ENCODE results near the gene SLC35F3. TPM values are rescaled to one million over a fixed set of nuclear protein-coding genes. Genes with fewer than 3 reads are reported as not detected.

Gene SLC35F3
- 0.21 and 0.23 TPM in 2 replicates for total RNA-seq (2011; cell fraction: chromatin; rRNA removed; ENCODE audit: low replicate concordance)
- 0.26 and 0.33 TPM in 2 replicates for total RNA-seq (2011; cell fraction: nucleolus; rRNA removed)
- total RNA-seq (2011; cell fraction: nucleoplasm; rRNA removed): 0.29 TPM in 1 of 2 replicates, not detected in the other
- not detected in 2 replicates for total RNA-seq (2014; rRNA removed)
- total RNA-seq (2014; rRNA removed; fragmentation: Illumina TruSeq; extraction: Trizol): not detected in 2 replicates
- not detected in 2 replicates for total RNA-seq (2015; rRNA removed; fragmentation: Illumina TruSeq; extraction: Trizol)
- total RNA-seq (2021): 0.07 and 0.11 TPM in 2 replicates
- polyA plus RNA-seq (2011; rRNA removed): 0.04 TPM in 1 of 2 replicates, not detected in the other
- polyA plus RNA-seq (2011; cell fraction: cytosol; rRNA removed): 0.06 TPM in 1 of 2 replicates, not detected in the other
- polyA plus RNA-seq (2011; cell fraction: nucleus; rRNA removed): 0.04 and 0.06 TPM in 2 replicates
- 0.03 and 0.36 TPM in 2 replicates for polyA plus RNA-seq (2012)
- polyA plus RNA-seq (2014; fragmentation: Illumina TruSeq; extraction: Trizol): 0.04 TPM in 1 of 2 replicates, not detected in the other
- polyA plus RNA-seq (2014; fragmentation: Nextera tagmentation; extraction: Ambion mirVana): not detected
- 0.26 TPM in 1 of 2 replicates, not detected in the other for polyA plus RNA-seq (2014; rRNA removed)
- 0.14 TPM in 1 of 2 replicates, not detected in the other for polyA minus RNA-seq (2011; rRNA and poly(A)+ RNA removed)
- polyA minus RNA-seq (2011; cell fraction: cytosol; rRNA and poly(A)+ RNA removed): not detected in 2 replicates
- not detected in 2 replicates for polyA minus RNA-seq (2011; cell fraction: nucleus; rRNA and poly(A)+ RNA removed)
- percentile 20 among the genes with signal in this experiment for Bru-seq, nascent RNA
- BruChase-seq, experiment 1, labeled RNA remaining after a 2-hour chase: percentile 20 among the genes with signal in this experiment
- BruChase-seq, experiment 2, labeled RNA remaining after a 6-hour chase: percentile 24 among the genes with signal in this experiment
- long read RNA-seq, experiment 1: 0 reads
- long read RNA-seq, experiment 2: 0 reads
- long read RNA-seq, experiment 3: 0 reads

GRCh38 chr1:233904633-233905415, at the start of gene SLC35F3:
SLC35F3 (plus strand) TSS chr1:233904676.
- H4K20me1 ChIP-seq (replicated peaks; ENCODE audit: control insufficient read depth, insufficient read depth, low read length): no peaks in the 10 kb centered on the region
- H3K4me1 ChIP-seq (replicated peaks in 1 of 2; ENCODE audit: control insufficient read depth in 2 of 2, insufficient read depth in 2 of 2, low read length in 2 of 2): peaks cover 0 to 16% of the 10 kb centered on the region in 2 experiments; a peak in 2 of 5 replicates
- no peaks in the 10 kb centered on the region for H3K79me2 ChIP-seq (ENCODE audit: control insufficient read depth, insufficient read depth, low read length)
- H3K27ac ChIP-seq (ENCODE audit: extremely low read depth, low read depth, low read length): no peak within 1 kb of the TSS
- no peaks in the 10 kb centered on the region for H3K9me3 ChIP-seq (replicated peaks; ENCODE audit: control insufficient read depth, insufficient read depth, low read depth, low read length)
- CTCF ChIA-PET (ENCODE audit: low intra/inter-chr PET ratio): no interaction called here
- H2AFZ ChIP-seq (ENCODE audit: low read depth, low read length): peak within 1 kb of the TSS; percentile 29; the same call in 1 of the 2 replicates
- peak within 1 kb of the TSS; percentile 23 for H3K4me3 ChIP-seq
- WGBS (ENCODE audit: insufficient coverage, low coverage, missing lambda C conversion rate): 8% methylated on average over 58 of the region's 101 CpGs
- POLR2A ChIA-PET: interaction anchor here (0.6 to 1.5 kb wide), 5 partner anchors 8 to 475 kb away, joined by 3 to 5 read pairs (median 4); no protein-coding TSS in a partner anchor
- no peaks in the 10 kb centered on the region for H3K36me3 ChIP-seq (ENCODE audit: control insufficient read depth, insufficient read depth, low read length)
- peaks cover 16 to 25% of the 10 kb centered on the region in 2 experiments for H3K27me3 ChIP-seq (ENCODE audit: control insufficient read depth in 2 of 2, insufficient read depth in 2 of 2, low read length in 2 of 2)
- H3K9me1 ChIP-seq (ENCODE audit: control insufficient read depth, insufficient read depth, low read length): no peaks in the 10 kb centered on the region
- H3K4me2 ChIP-seq (ENCODE audit: insufficient read depth, low read length): peak within 1 kb of the TSS; percentile 6
- in situ Hi-C loops (cut with MboI): no loop called here
- no peak for FAIRE-seq
- peak; percentile 100 for ATAC-seq
- intact Hi-C loops (cut with micrococcal nuclease): loop anchor here (1.0 to 10.0 kb wide), 3 partner anchors 162 to 465 kb away; no protein-coding TSS in a partner anchor
- peak within 1 kb of the TSS in 1 of 2 experiments; percentile 50; a peak in 2 of 4 replicates for H3K9ac ChIP-seq (ENCODE audit: insufficient read depth in 1 of 2, low read depth in 2 of 2, low read length in 2 of 2)
- BruUV-seq (replicated peaks): no TSS peak
- DNase-seq (ENCODE audit: extremely low read depth in 1 of 4, low spot score in 3 of 4): peak; percentile 58 to 81 (median 72)
- peak; percentile 75; the same call in 1 of the 2 replicates for TF ChIP-seq RB1 (IDR thresholded peaks at IDR 0.05; ENCODE audit: low read depth)
- peak in 1 of 2 experiments; percentile 44; a peak in 1 of 4 replicates for TF ChIP-seq NONO (IDR thresholded peaks at IDR 0.05; ENCODE audit: low read depth in 2 of 2, low read length in 1 of 2)
- 0 out of 2 replicates have a peak, but pooled peaks have one; percentile 61 for TF ChIP-seq GATAD2B (IDR thresholded peaks at IDR 0.05; ENCODE audit: borderline replicate concordance)
- TF ChIP-seq SRSF3 (IDR thresholded peaks at IDR 0.05; ENCODE audit: insufficient read depth, low read length): no peak
- no peak for TF ChIP-seq NCOA1 (IDR thresholded peaks at IDR 0.05; ENCODE audit: low read depth)
- peak; percentile 31 to 72 (median 52); a peak in 3 of 6 replicates for TF ChIP-seq CTCF (IDR thresholded peaks at IDR 0.05 in 2 of 3, conservative IDR thresholded peaks at IDR 0.05 in 1 of 3; ENCODE audit: insufficient read depth in 2 of 3, low read depth in 1 of 3, low read length in 3 of 3)
- no peak for TF ChIP-seq ZNF696 (CRISPR knock-in tag; conservative IDR thresholded peaks at IDR 0.05)
- TF ChIP-seq UBTF (IDR thresholded peaks at IDR 0.05; ENCODE audit: borderline replicate concordance in 1 of 2, low read depth in 2 of 2, low read length in 2 of 2): 0 out of 4 replicates have a peak, but pooled peaks of 1 of the 2 experiments have one; percentile 25
- peak; percentile 40; the same call in 1 of the 2 replicates for TF ChIP-seq CXXC5 (CRISPR knock-in tag; IDR thresholded peaks at IDR 0.05)
- no peak for TF ChIP-seq ZNF77 (CRISPR knock-in tag; IDR thresholded peaks at IDR 0.05)
- TF ChIP-seq HMG20A (CRISPR knock-in tag; conservative IDR thresholded peaks at IDR 0.05): no peak

Data from K562 (cell line).